ENCODE results near the gene ZNF268. TPM values are rescaled to one million over a fixed set of nuclear protein-coding genes. Genes with fewer than 3 reads are reported as not detected.

ZNF268 gene
- total RNA-seq, 1 donor from 2014 or later: 19.1 TPM

GRCh38 chr12:133201888-133202287 is 20.6 kb downstream of the ZNF268 start:
- DNase-seq (ENCODE audit: extremely low spot score, unreplicated experiment): no peak
- Mint-ChIP-seq H3K9me3 (ENCODE audit: unreplicated experiment) (peaks cover 40% of the 10 kb centered on the region), H3K36me3 (ENCODE audit: unreplicated experiment) (peaks cover 69% of the 10 kb centered on the region)

GRCh38 chr12:133202493-133203343 is 21.4 kb downstream of the ZNF268 start:
- no peak overlapping the region for H3K4me3 Mint-ChIP-seq (ENCODE audit: unreplicated experiment)

More at GRCh38 chr12:133201888-133202287, 20.6 kb downstream of the ZNF268 start:
- Mint-ChIP-seq H3K4me3 (ENCODE audit: unreplicated experiment) (no peak overlapping the region), H3K27ac (ENCODE audit: unreplicated experiment) (no peak overlapping the region), H3K27me3 (ENCODE audit: unreplicated experiment) (no peaks in the 10 kb centered on the region), H3K4me1 (ENCODE audit: unreplicated experiment) (no peaks in the 10 kb centered on the region)
- no peak for TF ChIP-seq CTCF (IDR thresholded peaks at IDR 0.05)

GRCh38 chr12:133203344-133204263 is 22.3 kb downstream of the ZNF268 start:
- no peak overlapping the region for H3K4me3 Mint-ChIP-seq (ENCODE audit: unreplicated experiment)
- TF ChIP-seq CTCF (IDR thresholded peaks at IDR 0.05): no peak
- H3K36me3 Mint-ChIP-seq (ENCODE audit: unreplicated experiment): peaks cover 75% of the 10 kb centered on the region
- H3K9me3 Mint-ChIP-seq (ENCODE audit: unreplicated experiment): peaks cover 40% of the 10 kb centered on the region
- H3K4me1 Mint-ChIP-seq (ENCODE audit: unreplicated experiment): no peaks in the 10 kb centered on the region
- H3K27ac Mint-ChIP-seq (ENCODE audit: unreplicated experiment): peak overlapping the region; percentile 27
- DNase-seq (ENCODE audit: extremely low spot score, unreplicated experiment): peak; percentile 8
- no peaks in the 10 kb centered on the region for H3K27me3 Mint-ChIP-seq (ENCODE audit: unreplicated experiment)

More at GRCh38 chr12:133202493-133203343, 21.4 kb downstream of the ZNF268 start:
- DNase-seq (ENCODE audit: extremely low spot score, unreplicated experiment): no peak
- H3K4me1 Mint-ChIP-seq (ENCODE audit: unreplicated experiment): no peaks in the 10 kb centered on the region
- no peaks in the 10 kb centered on the region for H3K27me3 Mint-ChIP-seq (ENCODE audit: unreplicated experiment)
- H3K27ac Mint-ChIP-seq (ENCODE audit: unreplicated experiment): peak overlapping the region; percentile 7
- peaks cover 40% of the 10 kb centered on the region for H3K9me3 Mint-ChIP-seq (ENCODE audit: unreplicated experiment)
- TF ChIP-seq CTCF (IDR thresholded peaks at IDR 0.05): no peak
- H3K36me3 Mint-ChIP-seq (ENCODE audit: unreplicated experiment): peaks cover 73% of the 10 kb centered on the region

- no peak overlapping the region for H3K4me3 Mint-ChIP-seq (ENCODE audit: unreplicated experiment)
- no peaks in the 10 kb centered on the region for H3K27me3 Mint-ChIP-seq (ENCODE audit: unreplicated experiment)
- H3K36me3 Mint-ChIP-seq (ENCODE audit: unreplicated experiment): peaks cover 72% of the 10 kb centered on the region
- DNase-seq (ENCODE audit: extremely low spot score, unreplicated experiment): no peak
- H3K4me1 Mint-ChIP-seq (ENCODE audit: unreplicated experiment): no peaks in the 10 kb centered on the region
- H3K9me3 Mint-ChIP-seq (ENCODE audit: unreplicated experiment): peaks cover 40% of the 10 kb centered on the region
- peak overlapping the region; percentile 27 for H3K27ac Mint-ChIP-seq (ENCODE audit: unreplicated experiment)
- no peak for TF ChIP-seq CTCF (IDR thresholded peaks at IDR 0.05)
These were observed 22.9 kb downstream of the ZNF268 start for GRCh38 chr12:133204264-133204603.

GRCh38 chr12:133206390-133206789 is 25.1 kb downstream of the ZNF268 start:
- TF ChIP-seq CTCF (IDR thresholded peaks at IDR 0.05): no peak
- H3K36me3 Mint-ChIP-seq (ENCODE audit: unreplicated experiment): peaks cover 53% of the 10 kb centered on the region
- DNase-seq (ENCODE audit: extremely low spot score, unreplicated experiment): no peak
- peaks cover 25% of the 10 kb centered on the region for H3K9me3 Mint-ChIP-seq (ENCODE audit: unreplicated experiment)
- H3K4me3 Mint-ChIP-seq (ENCODE audit: unreplicated experiment): no peak overlapping the region
- no peak overlapping the region for H3K27ac Mint-ChIP-seq (ENCODE audit: unreplicated experiment)
- no peaks in the 10 kb centered on the region for H3K27me3 Mint-ChIP-seq (ENCODE audit: unreplicated experiment)
- H3K4me1 Mint-ChIP-seq (ENCODE audit: unreplicated experiment): no peaks in the 10 kb centered on the region

Measured in osteocyte (in vitro differentiated cells).